Gastroesophageal sphincter (tissue), 4 donors: ENCODE measurements around the gene CNTNAP5. TPM values are rescaled to one million over a fixed set of nuclear protein-coding genes. Genes with fewer than 3 reads are reported as not detected.

Experiments
- ATAC-seq: fragments of 150-250 bp; one replicate; pipeline ENCODE4 v1.9.1; 2016; ENCODE audit warnings: mild to moderate bottlenecking, moderate library complexity
- H3K27ac ChIP-seq, 4 donors: fragments of 200-600 bp; sonication (generic) in 3 of 4; 1 replicate in 3 of 4; 2 replicates in 1 of 4; pipeline ENCODE4 v1.5.1; 2016 to 2019
- H3K27me3 ChIP-seq: fragments of 200-600 bp; sonication (generic); one replicate; pipeline ENCODE4 v1.5.1; 2019
- H3K36me3 ChIP-seq, 2 donors: fragments of 200-600 bp; sonication (generic); one replicate each; pipeline ENCODE4 v1.5.1; 2019; ENCODE audit warnings: control low read depth in 1 of 2
- H3K4me1 ChIP-seq, 3 donors: fragments of 200-600 bp; sonication (generic); 1 replicate in 2 of 3; 2 replicates in 1 of 3; pipeline ENCODE4 v1.5.1; 2016 to 2019; ENCODE audit warnings: control low read depth in 2 of 3
- H3K4me3 ChIP-seq, 2 donors: fragments of 200-600 bp; sonication (generic); one replicate each; pipeline ENCODE4 v1.5.1; 2019; ENCODE audit warnings: mild to moderate bottlenecking in 1 of 2, moderate library complexity in 1 of 2
- H3K9me3 ChIP-seq, 3 donors: fragments of 200-600 bp; sonication (generic); one replicate each; pipeline ENCODE4 v1.5.1; 2017 to 2019; ENCODE audit warnings: control low read depth in 2 of 3
- CTCF ChIP-seq, 4 experiments: fragments of 200-600 bp in 2 of 4; fragments of 450-650 bp in 2 of 4; sonication (generic) in 1 of 4; IDR thresholded peaks; one replicate each; pipeline ENCODE4 v1.5.1; 2017 to 2019; ENCODE audit warnings: antibody characterized with exemption in 4 of 4, mild to moderate bottlenecking in 2 of 4, moderate library complexity in 2 of 4
- EP300 ChIP-seq: sonication (generic); formaldehyde crosslinking; IDR thresholded peaks from one replicate; pipeline ENCODE4 v1.6.1; 2017; ENCODE audit warnings: antibody characterized with exemption, mild to moderate bottlenecking
- POLR2A ChIP-seq, 2 donors: fragments of 450-650 bp; IDR thresholded peaks; one replicate each; pipeline ENCODE4 v1.6.1; 2017; ENCODE audit warnings: antibody characterized with exemption in 2 of 2, mild to moderate bottlenecking in 2 of 2, moderate library complexity in 1 of 2
- POLR2AphosphoS5 ChIP-seq: sonication (generic); formaldehyde crosslinking; IDR thresholded peaks from one replicate; pipeline ENCODE4 v1.6.1; 2017; ENCODE audit warnings: antibody characterized with exemption
- WGBS, 2 donors: methylation state at CpG; one replicate each; pipeline ENCODE4 v1.1.5; 2018; ENCODE audit warnings: low coverage in 1 of 2; 5-methylcytosine and 5-hydroxymethylcytosine counted together
- small RNA-seq, 4 donors: library from RNA; depleted of rRNA; stranded (forward); fragments of <200 nt; gene quantifications; one replicate each; pipeline ENCODE3, GENCODE V24; 2016
- total RNA-seq, 4 donors: library from RNA; depleted of rRNA; stranded (reverse); fragments of >200 nt; gene quantifications; one replicate each; pipeline ENCODE4 v1.1.0, GENCODE V29; 2016

Gene CNTNAP5
- total RNA-seq, 4 donors from 2014 or later, result 3.2 TPM; not detected in 3

- TF ChIP-seq CTCF (IDR thresholded peaks at IDR 0.05) (no peak), EP300 (no peak), POLR2A (IDR thresholded peaks at IDR 0.05) (no peak), POLR2AphosphoS5 (no peak)
- Histone ChIP-seq H3K27ac (no peak overlapping the region), H3K9me3 (no peaks in the 10 kb centered on the region), H3K4me3 (no peak overlapping the region), H3K27me3 (no peaks in the 10 kb centered on the region), H3K36me3 (no peaks in the 10 kb centered on the region), H3K4me1 (no peaks in the 10 kb centered on the region)
- ATAC-seq, result no peak
- WGBS, 2 donors, result 88 to 94% methylated on average over 2 to 3 of the region's 3 CpGs
Measured at GRCh38 chr2:124923097-124923496, 898.0 kb downstream of the CNTNAP5 start.

- no peak for ATAC-seq
- no peaks in the 10 kb centered on the region for H3K27me3 ChIP-seq
- no peaks in the 10 kb centered on the region for H3K36me3 ChIP-seq
- no peak overlapping the region for H3K27ac ChIP-seq
- H3K4me1 ChIP-seq, result no peaks in the 10 kb centered on the region
- WGBS, 2 donors, result 75 to 82% methylated on average over 1 of the region's 1 CpG
- TF ChIP-seq EP300 (no peak), POLR2A (IDR thresholded peaks at IDR 0.05) (no peak), POLR2AphosphoS5 (no peak), CTCF (IDR thresholded peaks at IDR 0.05) (no peak)
- H3K4me3 ChIP-seq, result no peak overlapping the region
- no peaks in the 10 kb centered on the region for H3K9me3 ChIP-seq
Measured at GRCh38 chr2:124933883-124934282, 908.8 kb downstream of the CNTNAP5 start.

GRCh38 chr2:124953921-124954320 is 928.8 kb downstream of the CNTNAP5 start:
- WGBS, 2 donors, result 78 to 83% methylated on average over 2 of the region's 2 CpGs
- Histone ChIP-seq H3K9me3 (no peaks in the 10 kb centered on the region), H3K4me3 (no peak overlapping the region), H3K4me1 (no peaks in the 10 kb centered on the region), H3K36me3 (no peaks in the 10 kb centered on the region), H3K27ac (no peak overlapping the region), H3K27me3 (no peaks in the 10 kb centered on the region)
- no peak for ATAC-seq
- TF ChIP-seq CTCF (IDR thresholded peaks at IDR 0.05), result no peak
- TF ChIP-seq EP300, result no peak
- no peak for TF ChIP-seq POLR2AphosphoS5

GRCh38 chr2:124959581-124959980 is 934.5 kb downstream of the CNTNAP5 start:
- no peak overlapping the region for H3K4me3 ChIP-seq
- H3K4me1 ChIP-seq, result no peaks in the 10 kb centered on the region
- H3K9me3 ChIP-seq, result no peaks in the 10 kb centered on the region
- no peaks in the 10 kb centered on the region for H3K27me3 ChIP-seq
- H3K27ac ChIP-seq, result no peak overlapping the region
- no peak for ATAC-seq
- TF ChIP-seq POLR2AphosphoS5, result no peak
- no peak for TF ChIP-seq CTCF (IDR thresholded peaks at IDR 0.05)
- no peak for TF ChIP-seq EP300
- TF ChIP-seq POLR2A (IDR thresholded peaks at IDR 0.05), result no peak
- no peaks in the 10 kb centered on the region for H3K36me3 ChIP-seq
- WGBS, 2 donors, result 0 to 71% methylated on average over 1 of the region's 1 CpG

- TF ChIP-seq POLR2A (IDR thresholded peaks at IDR 0.05) (no peak), POLR2AphosphoS5 (no peak)
- Histone ChIP-seq H3K4me3 (no peak overlapping the region), H3K9me3 (no peaks in the 10 kb centered on the region), H3K27ac (no peak overlapping the region), H3K36me3 (no peaks in the 10 kb centered on the region), H3K4me1 (no peaks in the 10 kb centered on the region), H3K27me3 (no peaks in the 10 kb centered on the region)
- ATAC-seq, result no peak
- no CpG with 5 or more reads among the region's 4 CpGs for WGBS, 2 donors
Measured at GRCh38 chr2:124961132-124961531, 936.0 kb downstream of the CNTNAP5 start.

Small RNA genes within 50 kb of the gene (small RNA-seq; reads per million reads assigned to genes)
- gene AC019159.1 (0 reads per million in 4 donors), gene MTND5P22 (0 reads per million in 4 donors), gene RNA5SP102 (0 reads per million in 4 donors)
